Measurements from ENCODE around the gene MDH1B. TPM values are rescaled to one million over a fixed set of nuclear protein-coding genes. Genes with fewer than 3 reads are reported as not detected.
"Not testable (repeated sequence)": the region's sequence is repeated elsewhere in the genome, so short reads cannot be mapped to it uniquely, and the experiment has no call there.

The MDH1B gene
- total and polyA plus RNA-seq, 12 donors: 0.88 to 6.9 (median 2.5) TPM

- H3K9me3 ChIP-seq (replicated peaks in 1 of 3): no peaks in the 10 kb centered on the region
- DNase-seq: no peak
- H3K27ac ChIP-seq: no peak overlapping the region
- no peak for TF ChIP-seq CTCF (IDR thresholded peaks at IDR 0.05)
- TF ChIP-seq POLR2A (IDR thresholded peaks at IDR 0.05): no peak
- no peaks in the 10 kb centered on the region for H3K27me3 ChIP-seq
- intact Hi-C loops (cut with DNase I): no loop called here
- WGBS, 4 donors: 75 to 82% (median 78%) methylated on average over 3 of the region's 3 CpGs
- no peaks in the 10 kb centered on the region for H3K4me1 ChIP-seq (replicated peaks in 1 of 2)
- no peak overlapping the region for H3K4me3 ChIP-seq
- H3K36me3 ChIP-seq (replicated peaks in 1 of 2): no peaks in the 10 kb centered on the region
Observed at GRCh38 chr2:206716623-206717022, 48.5 kb downstream of the MDH1B start.

- H3K27me3 ChIP-seq; H3K4me1 ChIP-seq (replicated peaks in 1 of 2); H3K9me3 ChIP-seq (replicated peaks in 1 of 3); DNase-seq; H3K27ac ChIP-seq; intact Hi-C loops (cut with DNase I); H3K4me3 ChIP-seq; H3K36me3 ChIP-seq (replicated peaks in 1 of 2): not testable (repeated sequence)
- 52 to 68% (median 58%) methylated on average over 3 to 4 of the region's 4 CpGs for WGBS, 4 donors
Observed at GRCh38 chr2:206715183-206715582, 49.9 kb downstream of the MDH1B start.

GRCh38 chr2:206713746-206714145 is 51.4 kb downstream of the MDH1B start:
- H3K27ac ChIP-seq: no peak overlapping the region
- intact Hi-C loops (cut with DNase I): no loop called here
- H3K4me3 ChIP-seq: no peak overlapping the region
- H3K36me3 ChIP-seq (replicated peaks in 1 of 2): no peaks in the 10 kb centered on the region
- H3K9me3 ChIP-seq (replicated peaks in 1 of 3): no peaks in the 10 kb centered on the region
- no peaks in the 10 kb centered on the region for H3K27me3 ChIP-seq
- TF ChIP-seq POLR2A (IDR thresholded peaks at IDR 0.05) (no peak), CTCF (IDR thresholded peaks at IDR 0.05) (no peak)
- no peak for DNase-seq
- 49 to 54% (median 51%) methylated on average over 4 of the region's 4 CpGs for WGBS, 4 donors
- H3K4me1 ChIP-seq (replicated peaks in 1 of 2): no peaks in the 10 kb centered on the region

GRCh38 chr2:206708286-206708685 is 56.8 kb downstream of the MDH1B start:
- H3K27me3 ChIP-seq: no peaks in the 10 kb centered on the region
- intact Hi-C loops (cut with DNase I): no loop called here
- TF ChIP-seq CTCF (IDR thresholded peaks at IDR 0.05) (no peak), POLR2A (IDR thresholded peaks at IDR 0.05) (no peak)
- no peaks in the 10 kb centered on the region for H3K9me3 ChIP-seq (replicated peaks in 1 of 3)
- 58 to 61% (median 59%) methylated on average over 5 of the region's 5 CpGs for WGBS, 4 donors
- no peak for DNase-seq
- no peak overlapping the region for H3K27ac ChIP-seq
- H3K4me3 ChIP-seq: no peak overlapping the region
- H3K36me3 ChIP-seq (replicated peaks in 1 of 2): no peaks in the 10 kb centered on the region
- H3K4me1 ChIP-seq (replicated peaks in 1 of 2): no peaks in the 10 kb centered on the region

- Histone ChIP-seq H3K4me1 (replicated peaks in 1 of 2) (no peaks in the 10 kb centered on the region), H3K4me3 (no peak overlapping the region), H3K36me3 (replicated peaks in 1 of 2) (no peaks in the 10 kb centered on the region), H3K9me3 (replicated peaks in 1 of 3) (no peaks in the 10 kb centered on the region), H3K27ac (no peak overlapping the region), H3K27me3 (no peaks in the 10 kb centered on the region)
- TF ChIP-seq POLR2A (IDR thresholded peaks at IDR 0.05): no peak
- TF ChIP-seq CTCF (IDR thresholded peaks at IDR 0.05): no peak
- 74 to 80% (median 75%) methylated on average over 10 of the region's 10 CpGs for WGBS, 4 donors
- intact Hi-C loops (cut with DNase I): no loop called here
- no peak for DNase-seq
Observed at GRCh38 chr2:206707164-206707701, 57.9 kb downstream of the MDH1B start.

Measured in adrenal gland (tissue), 12 donors.